Ishikawa (cell line): Measurements from ENCODE around the gene PLAGL1.

Experiments
- CEBPB ChIP-seq: IDR thresholded peaks from 2 replicates; pipeline ENCODE4 v1.6.1; 2012
- CREB1 ChIP-seq: IDR thresholded peaks from 2 replicates; pipeline ENCODE4 v1.6.1; 2012; ENCODE audit warnings: low read depth
- EGR1 ChIP-seq: IDR thresholded peaks from 2 replicates; pipeline ENCODE4 v1.6.1; 2012
- EP300 ChIP-seq: IDR thresholded peaks from 2 replicates; pipeline ENCODE4 v1.6.1; 2012; ENCODE audit warnings: borderline replicate concordance
- FOXM1 ChIP-seq: IDR thresholded peaks from 2 replicates; pipeline ENCODE4 v1.6.1; 2012; ENCODE audit warnings: low read depth, borderline replicate concordance
- NFIC ChIP-seq: IDR thresholded peaks from 2 replicates; pipeline ENCODE4 v1.6.1; 2012
- RAD21 ChIP-seq: IDR thresholded peaks from 2 replicates; pipeline ENCODE4 v1.6.1; 2012; ENCODE audit warnings: low read depth
- TAF1 ChIP-seq: IDR thresholded peaks from 2 replicates; pipeline ENCODE4 v1.6.1; 2012; ENCODE audit warnings: low read depth, mild to moderate bottlenecking
- TCF12 ChIP-seq: IDR thresholded peaks from 2 replicates; pipeline ENCODE4 v1.6.1; 2012; ENCODE audit warnings: low read depth
- TEAD4 ChIP-seq: IDR thresholded peaks from 2 replicates; pipeline ENCODE4 v1.6.1; 2012
- YY1 ChIP-seq: IDR thresholded peaks from 2 replicates; pipeline ENCODE4 v1.6.1; 2012; ENCODE audit warnings: low read depth
- ZBTB7A ChIP-seq: IDR thresholded peaks from 2 replicates; pipeline ENCODE4 v1.6.1; 2012; ENCODE audit warnings: low read depth
- TF ChIP-seq, protein P1 (sequence below): IDR thresholded peaks from 2 replicates; pipeline ENCODE4 v1.6.1; 2012; ENCODE audit warnings: low read depth, mild to moderate bottlenecking
- TF ChIP-seq, protein P2 (sequence below): IDR thresholded peaks from 2 replicates; pipeline ENCODE4 v1.6.1; 2012
- TF ChIP-seq, protein P3 (sequence below): IDR thresholded peaks from 2 replicates; pipeline ENCODE4 v1.6.1; 2012

Gene PLAGL1, protein sequence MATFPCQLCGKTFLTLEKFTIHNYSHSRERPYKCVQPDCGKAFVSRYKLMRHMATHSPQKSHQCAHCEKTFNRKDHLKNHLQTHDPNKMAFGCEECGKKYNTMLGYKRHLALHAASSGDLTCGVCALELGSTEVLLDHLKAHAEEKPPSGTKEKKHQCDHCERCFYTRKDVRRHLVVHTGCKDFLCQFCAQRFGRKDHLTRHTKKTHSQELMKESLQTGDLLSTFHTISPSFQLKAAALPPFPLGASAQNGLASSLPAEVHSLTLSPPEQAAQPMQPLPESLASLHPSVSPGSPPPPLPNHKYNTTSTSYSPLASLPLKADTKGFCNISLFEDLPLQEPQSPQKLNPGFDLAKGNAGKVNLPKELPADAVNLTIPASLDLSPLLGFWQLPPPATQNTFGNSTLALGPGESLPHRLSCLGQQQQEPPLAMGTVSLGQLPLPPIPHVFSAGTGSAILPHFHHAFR

DNA sequence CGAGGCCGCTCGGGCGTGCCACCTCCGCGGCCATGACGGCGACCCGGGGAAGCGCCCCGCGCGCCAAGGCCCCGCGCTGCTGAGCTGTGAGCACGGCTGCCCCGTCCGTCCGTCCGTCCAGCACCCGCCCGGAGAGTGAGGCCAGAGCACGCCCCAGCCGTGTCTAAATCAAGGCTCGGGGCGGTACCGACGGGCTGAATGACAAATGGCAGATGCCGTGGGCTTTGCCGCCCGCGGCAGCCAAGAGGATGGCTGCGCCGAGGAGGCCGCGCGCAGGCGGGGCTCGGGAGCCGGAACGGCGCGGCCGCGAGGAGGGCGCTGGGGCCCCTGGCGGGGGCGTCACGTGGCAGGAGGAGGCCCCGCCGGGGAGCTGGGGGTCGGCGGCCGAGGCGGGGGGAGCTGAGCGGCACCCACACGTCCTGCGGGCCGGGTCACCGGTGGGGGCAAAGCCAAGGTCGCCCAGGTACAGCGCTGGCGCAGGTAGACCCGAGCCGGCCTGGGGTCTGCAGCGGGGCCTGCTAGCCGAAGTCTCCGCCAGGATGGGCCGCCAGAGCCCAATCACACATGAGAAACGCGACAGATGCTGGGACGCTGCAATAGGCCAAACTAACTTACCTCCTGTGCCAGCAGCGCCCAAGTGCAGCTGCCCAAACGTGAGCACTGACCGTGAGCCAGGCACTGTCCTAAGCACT, at the start of gene PLAGL1:
Gene PLAGL1, minus strand, starts transcription at position 140 of the 692 bp plus-strand sequence. CDS start 60,123 bp downstream, outside the sequence.
- no peak for TF ChIP-seq TEAD4
- no peak; the same call in none of the 2 replicates for TF ChIP-seq ZBTB7A
- TF ChIP-seq, protein P1, sequence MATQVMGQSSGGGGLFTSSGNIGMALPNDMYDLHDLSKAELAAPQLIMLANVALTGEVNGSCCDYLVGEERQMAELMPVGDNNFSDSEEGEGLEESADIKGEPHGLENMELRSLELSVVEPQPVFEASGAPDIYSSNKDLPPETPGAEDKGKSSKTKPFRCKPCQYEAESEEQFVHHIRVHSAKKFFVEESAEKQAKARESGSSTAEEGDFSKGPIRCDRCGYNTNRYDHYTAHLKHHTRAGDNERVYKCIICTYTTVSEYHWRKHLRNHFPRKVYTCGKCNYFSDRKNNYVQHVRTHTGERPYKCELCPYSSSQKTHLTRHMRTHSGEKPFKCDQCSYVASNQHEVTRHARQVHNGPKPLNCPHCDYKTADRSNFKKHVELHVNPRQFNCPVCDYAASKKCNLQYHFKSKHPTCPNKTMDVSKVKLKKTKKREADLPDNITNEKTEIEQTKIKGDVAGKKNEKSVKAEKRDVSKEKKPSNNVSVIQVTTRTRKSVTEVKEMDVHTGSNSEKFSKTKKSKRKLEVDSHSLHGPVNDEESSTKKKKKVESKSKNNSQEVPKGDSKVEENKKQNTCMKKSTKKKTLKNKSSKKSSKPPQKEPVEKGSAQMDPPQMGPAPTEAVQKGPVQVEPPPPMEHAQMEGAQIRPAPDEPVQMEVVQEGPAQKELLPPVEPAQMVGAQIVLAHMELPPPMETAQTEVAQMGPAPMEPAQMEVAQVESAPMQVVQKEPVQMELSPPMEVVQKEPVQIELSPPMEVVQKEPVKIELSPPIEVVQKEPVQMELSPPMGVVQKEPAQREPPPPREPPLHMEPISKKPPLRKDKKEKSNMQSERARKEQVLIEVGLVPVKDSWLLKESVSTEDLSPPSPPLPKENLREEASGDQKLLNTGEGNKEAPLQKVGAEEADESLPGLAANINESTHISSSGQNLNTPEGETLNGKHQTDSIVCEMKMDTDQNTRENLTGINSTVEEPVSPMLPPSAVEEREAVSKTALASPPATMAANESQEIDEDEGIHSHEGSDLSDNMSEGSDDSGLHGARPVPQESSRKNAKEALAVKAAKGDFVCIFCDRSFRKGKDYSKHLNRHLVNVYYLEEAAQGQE = no peak
- TF ChIP-seq FOXM1 = no peak
- no peak for TF ChIP-seq EP300
- no peak for TF ChIP-seq EGR1
- no peak for TF ChIP-seq NFIC
- TF ChIP-seq CEBPB = no peak
- TF ChIP-seq TAF1 = peak; percentile 47; the same call in 1 of the 2 replicates
- TF ChIP-seq CREB1 = no peak
- TF ChIP-seq, protein P2, sequence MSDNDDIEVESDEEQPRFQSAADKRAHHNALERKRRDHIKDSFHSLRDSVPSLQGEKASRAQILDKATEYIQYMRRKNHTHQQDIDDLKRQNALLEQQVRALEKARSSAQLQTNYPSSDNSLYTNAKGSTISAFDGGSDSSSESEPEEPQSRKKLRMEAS = peak; percentile 52
- no peak for TF ChIP-seq TCF12
- TF ChIP-seq, protein P3, sequence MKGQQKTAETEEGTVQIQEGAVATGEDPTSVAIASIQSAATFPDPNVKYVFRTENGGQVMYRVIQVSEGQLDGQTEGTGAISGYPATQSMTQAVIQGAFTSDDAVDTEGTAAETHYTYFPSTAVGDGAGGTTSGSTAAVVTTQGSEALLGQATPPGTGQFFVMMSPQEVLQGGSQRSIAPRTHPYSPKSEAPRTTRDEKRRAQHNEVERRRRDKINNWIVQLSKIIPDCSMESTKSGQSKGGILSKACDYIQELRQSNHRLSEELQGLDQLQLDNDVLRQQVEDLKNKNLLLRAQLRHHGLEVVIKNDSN = peak; percentile 76
- 0 out of 2 replicates have a peak, but pooled peaks have one; percentile 27 for TF ChIP-seq YY1
- no peak for TF ChIP-seq RAD21

DNA sequence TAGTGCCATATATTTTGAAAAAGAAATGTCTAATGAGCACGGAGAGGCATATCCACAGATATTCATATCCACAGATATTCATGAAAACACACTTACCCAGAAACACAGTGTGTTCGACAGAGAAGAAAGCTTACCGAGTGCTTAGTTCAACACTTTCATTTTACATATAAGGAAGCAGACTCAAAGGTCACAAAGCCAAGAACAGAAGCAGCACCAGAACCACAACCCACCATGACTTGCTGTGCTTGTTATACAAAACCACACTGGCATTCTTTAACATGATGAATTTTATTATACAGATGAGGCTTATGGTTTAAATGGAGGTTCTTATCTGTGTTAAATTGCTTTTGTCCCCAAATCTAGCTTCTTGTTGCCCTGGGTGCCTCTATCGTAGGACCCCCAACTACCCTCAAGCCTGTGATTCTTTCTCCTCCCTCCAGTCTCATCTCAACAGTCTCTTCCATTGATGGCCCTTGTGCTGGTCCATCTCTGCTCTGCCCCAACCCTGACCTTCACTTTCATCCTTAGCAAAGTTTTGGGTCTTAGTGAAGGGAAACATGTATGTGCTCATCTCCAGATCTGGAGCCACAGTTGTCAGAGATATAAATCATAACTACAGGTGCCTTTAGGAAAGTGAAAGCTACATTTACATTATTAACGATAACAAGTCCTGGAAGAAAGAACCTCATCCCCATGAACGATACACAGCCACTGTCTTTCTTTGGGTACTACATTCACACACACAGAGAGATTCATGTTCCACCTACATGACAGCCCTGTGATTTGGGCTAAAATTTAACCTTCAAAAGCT, 47.3 kb upstream of the PLAGL1 start:
- TF ChIP-seq CREB1 = no peak
- TF ChIP-seq TAF1 = no peak

DNA sequence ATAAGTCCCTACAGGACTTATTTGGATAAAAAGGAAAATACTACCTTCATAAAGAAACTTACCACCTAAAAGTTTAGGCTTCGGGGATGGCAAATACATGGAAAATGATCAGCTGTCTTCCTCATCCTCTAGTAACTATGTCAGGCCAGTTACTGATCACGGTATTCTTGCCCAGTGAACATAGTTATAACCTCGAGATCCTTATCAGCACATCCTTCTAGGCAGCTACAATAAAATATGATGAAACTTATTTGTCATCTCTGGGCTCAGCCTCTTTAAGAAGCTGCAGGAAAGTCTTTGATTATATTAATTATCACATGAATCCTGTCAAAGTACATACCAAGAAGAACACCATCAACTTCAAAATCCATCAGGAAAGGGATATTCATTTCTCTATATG, 45.5 kb upstream of the PLAGL1 start:
- TF ChIP-seq FOXM1 = no peak
- TF ChIP-seq NFIC = no peak

DNA sequence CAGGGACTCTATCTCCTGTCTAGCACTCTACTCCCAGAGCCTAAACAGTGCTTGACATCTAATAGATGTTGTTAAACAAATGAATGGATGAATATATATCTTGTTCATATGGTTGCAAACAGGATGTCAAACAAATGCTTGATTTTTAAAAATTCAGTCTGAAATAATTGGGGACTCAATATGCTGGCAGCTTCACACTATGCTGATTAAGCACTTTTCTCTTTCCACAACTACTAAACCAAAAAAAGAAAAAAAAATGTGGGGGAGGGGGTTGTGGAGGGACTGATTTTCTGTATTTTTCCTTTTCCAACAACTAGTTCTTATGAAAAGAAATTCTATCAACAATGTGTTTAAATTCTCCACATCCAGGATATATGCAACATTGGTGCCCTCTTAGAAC, 44.4 kb upstream of the PLAGL1 start:
- TF ChIP-seq ZBTB7A = no peak
- no peak for TF ChIP-seq CREB1
- no peak for TF ChIP-seq YY1
- TF ChIP-seq EP300 = no peak
- no peak for TF ChIP-seq EGR1
- TF ChIP-seq RAD21 = no peak
- TF ChIP-seq TCF12 = no peak
- no peak for TF ChIP-seq TEAD4
- TF ChIP-seq, protein P1 = no peak
- TF ChIP-seq FOXM1 = no peak
- TF ChIP-seq, protein P3 = no peak
- no peak for TF ChIP-seq TAF1
- no peak for TF ChIP-seq NFIC
- TF ChIP-seq, protein P2 = no peak

DNA sequence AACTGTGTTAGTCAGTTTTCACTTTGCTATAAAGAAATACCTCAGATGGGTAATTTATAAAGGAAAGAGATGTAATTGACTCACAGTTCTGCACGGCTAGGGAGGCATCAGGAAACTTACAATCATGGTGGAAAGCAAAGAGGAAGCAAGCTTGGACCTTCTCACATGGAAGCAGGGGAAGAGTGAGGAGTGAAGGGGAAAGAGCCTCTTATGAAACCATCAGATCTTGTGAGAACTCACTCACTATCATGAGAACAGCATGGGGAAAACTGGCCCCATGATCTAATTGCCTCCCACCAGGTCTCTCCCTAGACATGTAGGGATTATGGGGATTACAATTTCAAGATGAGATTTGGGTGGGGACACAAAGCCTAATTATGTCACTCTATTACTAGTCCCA, 41.3 kb upstream of the PLAGL1 start:
- TF ChIP-seq RAD21 (no peak), CREB1 (no peak), YY1 (no peak), NFIC (no peak), TEAD4 (no peak), ZBTB7A (no peak), FOXM1 (no peak), TAF1 (no peak), EP300 (no peak), TCF12 (no peak), CEBPB (no peak), EGR1 (no peak)
- TF ChIP-seq, protein P2 = no peak
- TF ChIP-seq, protein P1 = no peak
- TF ChIP-seq, protein P3 = no peak
